MCF 10A (cell line): ENCODE data around the gene SLC38A10. TPM values are rescaled to one million over a fixed set of nuclear protein-coding genes. Genes with fewer than 3 reads are reported as not detected.

ENCODE experiments used
- BruUV-seq: library from RNA; stranded (reverse); fragments of 400-500 nt; replicated peaks from 2 replicates; lab custom pipeline; 2021; lab: Mats Ljungman, UMichigan
- CTCF ChIA-PET: fragments of 300-600 bp; sonication (Branson Sonifier 250); formaldehyde crosslinking; extraction: SDS; loops from one replicate; lab custom pipeline; 2021; ENCODE audit warnings: antibody characterized with exemption, inconsistent platforms; lab: Yijun Ruan, JAX
- POLR2A ChIA-PET: fragments of 300-600, 350-650 bp; sonication (Branson Sonifier 250); formaldehyde crosslinking; extraction: SDS; loops from one replicate; lab custom pipeline; 2020; ENCODE audit warnings: antibody characterized with exemption, inconsistent platforms; lab: Yijun Ruan, JAX
- DNase-seq: peaks from one replicate; pipeline ENCODE4 v3.0.0-alpha.2; 2018; ENCODE audit not compliant: unreplicated experiment
- H3K27ac Mint-ChIP-seq: one replicate; pipeline ENCODE4 v1.8.0; 2022; ENCODE audit warnings: mild to moderate bottlenecking, low read depth, mixed read lengths; ENCODE audit not compliant: unreplicated experiment
- H3K27me3 Mint-ChIP-seq: one replicate; pipeline ENCODE4 v1.8.0; 2022; ENCODE audit warnings: mixed read lengths; ENCODE audit not compliant: insufficient read depth, unreplicated experiment
- H3K36me3 Mint-ChIP-seq: one replicate; pipeline ENCODE4 v1.8.0; 2022; ENCODE audit warnings: mild to moderate bottlenecking, moderate library complexity, mixed read lengths; ENCODE audit not compliant: insufficient read depth, unreplicated experiment
- H3K4me1 Mint-ChIP-seq: one replicate; pipeline ENCODE4 v1.8.0; 2022; ENCODE audit warnings: mixed read lengths; ENCODE audit not compliant: insufficient read depth, unreplicated experiment
- H3K4me3 Mint-ChIP-seq: one replicate; pipeline ENCODE4 v1.8.0; 2022; ENCODE audit warnings: mild to moderate bottlenecking, moderate library complexity, mixed read lengths; ENCODE audit not compliant: unreplicated experiment
- H3K9me3 Mint-ChIP-seq: one replicate; pipeline ENCODE4 v1.8.0; 2022; ENCODE audit warnings: mixed read lengths; ENCODE audit not compliant: unreplicated experiment
- intact Hi-C: fragments of 100-400 bp; cut with micrococcal nuclease; formaldehyde crosslinking; loops from 2 replicates; pipeline ENCODE4 v1.14.1; 2022
- total RNA-seq: library from RNA; stranded (reverse); gene quantifications from 2 replicates; pipeline ENCODE4 v1.2.3, GENCODE V29; 2022
- TF ChIP-seq, protein P1 (sequence below): fragments of 200-600 bp; IDR thresholded peaks from one replicate; pipeline ENCODE4 v1.8.0; 2022; ENCODE audit warnings: antibody characterized with exemption, mild to moderate bottlenecking; ENCODE audit not compliant: unreplicated experiment

The SLC38A10 gene
- total RNA-seq, 1 experiment from 2014 or later, result 98.2 TPM

GRCh38 chr17:81244358-81245023 is 50.6 kb downstream of the SLC38A10 start:
- ChIA-PET POLR2A (interaction anchor here (0.6 kb wide), 1 partner anchor 279 kb away, joined by 3 read pairs; no protein-coding TSS in a partner anchor), CTCF (interaction anchor here (0.5 to 0.7 kb wide), 2 partner anchors 13 to 31 kb away, joined by 3 read pairs; no protein-coding TSS in a partner anchor)
- Mint-ChIP-seq H3K36me3 (peaks cover 53% of the 10 kb centered on the region), H3K4me3 (no peak overlapping the region), H3K27me3 (no peaks in the 10 kb centered on the region), H3K9me3 (no peaks in the 10 kb centered on the region), H3K27ac (no peak overlapping the region), H3K4me1 (peaks cover 13% of the 10 kb centered on the region)
- intact Hi-C loops, result no loop called here
- no TSS peak for BruUV-seq
- TF ChIP-seq, protein P1, sequence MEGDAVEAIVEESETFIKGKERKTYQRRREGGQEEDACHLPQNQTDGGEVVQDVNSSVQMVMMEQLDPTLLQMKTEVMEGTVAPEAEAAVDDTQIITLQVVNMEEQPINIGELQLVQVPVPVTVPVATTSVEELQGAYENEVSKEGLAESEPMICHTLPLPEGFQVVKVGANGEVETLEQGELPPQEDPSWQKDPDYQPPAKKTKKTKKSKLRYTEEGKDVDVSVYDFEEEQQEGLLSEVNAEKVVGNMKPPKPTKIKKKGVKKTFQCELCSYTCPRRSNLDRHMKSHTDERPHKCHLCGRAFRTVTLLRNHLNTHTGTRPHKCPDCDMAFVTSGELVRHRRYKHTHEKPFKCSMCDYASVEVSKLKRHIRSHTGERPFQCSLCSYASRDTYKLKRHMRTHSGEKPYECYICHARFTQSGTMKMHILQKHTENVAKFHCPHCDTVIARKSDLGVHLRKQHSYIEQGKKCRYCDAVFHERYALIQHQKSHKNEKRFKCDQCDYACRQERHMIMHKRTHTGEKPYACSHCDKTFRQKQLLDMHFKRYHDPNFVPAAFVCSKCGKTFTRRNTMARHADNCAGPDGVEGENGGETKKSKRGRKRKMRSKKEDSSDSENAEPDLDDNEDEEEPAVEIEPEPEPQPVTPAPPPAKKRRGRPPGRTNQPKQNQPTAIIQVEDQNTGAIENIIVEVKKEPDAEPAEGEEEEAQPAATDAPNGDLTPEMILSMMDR, result no peak
- no peak for DNase-seq

GRCh38 chr17:81243333-81243664 is 51.8 kb downstream of the SLC38A10 start:
- Mint-ChIP-seq H3K4me1 (peaks cover 13% of the 10 kb centered on the region), H3K9me3 (no peaks in the 10 kb centered on the region), H3K4me3 (no peak overlapping the region), H3K27ac (no peak overlapping the region), H3K27me3 (no peaks in the 10 kb centered on the region), H3K36me3 (peaks cover 53% of the 10 kb centered on the region)
- no peak for DNase-seq
- intact Hi-C loops, result no loop called here
- ChIA-PET CTCF (no interaction called here), POLR2A (no interaction called here)
- TF ChIP-seq, protein P1, result no peak
- no TSS peak for BruUV-seq

GRCh38 chr17:81242421-81243332 is 52.4 kb downstream of the SLC38A10 start:
- Mint-ChIP-seq H3K27me3 (no peaks in the 10 kb centered on the region), H3K27ac (no peak overlapping the region), H3K9me3 (no peaks in the 10 kb centered on the region), H3K36me3 (peaks cover 53% of the 10 kb centered on the region), H3K4me3 (peak overlapping the region; percentile 33), H3K4me1 (peaks cover 13% of the 10 kb centered on the region)
- no TSS peak for BruUV-seq
- DNase-seq, result no peak
- intact Hi-C loops, result no loop called here
- POLR2A ChIA-PET, result interaction anchor here (0.6 to 1.2 kb wide), 4 partner anchors 8 to 1474 kb away, joined by 3 to 4 read pairs (median 3); partner anchors contain the start of gene FN3KRP
- TF ChIP-seq, protein P1, result no peak
- CTCF ChIA-PET, result interaction anchor here (0.5 to 1.5 kb wide), 5 partner anchors 99 to 1472 kb away, joined by 3 to 4 read pairs (median 3); no protein-coding TSS in a partner anchor
